HG03066 (cell line): ENCODE data around the gene CABCOCO1.

Experiments used
- ATAC-seq: cut with Tn5 transposase; IDR thresholded peaks from one replicate; pipeline ENCODE4 v1.9.1; 2021; ENCODE audit warnings: low read depth; ENCODE audit not compliant: unreplicated experiment

CABCOCO1 gene

GRCh38 chr10:61662794-61663259 lies at the start of gene CABCOCO1:
CABCOCO1 (plus strand) TSS chr10:61662929; CDS start chr10:61662973, 44 bp downstream.
- ATAC-seq: no peak

GRCh38 chr10:61613665-61614064 lies 49.1 kb upstream of the CABCOCO1 start:
- no peak for ATAC-seq

GRCh38 chr10:61616611-61617010 lies 46.1 kb upstream of the CABCOCO1 start:
- no peak for ATAC-seq

- ATAC-seq: no peak
Measured at GRCh38 chr10:61617180-61617579, 45.5 kb upstream of the CABCOCO1 start.

- no peak for ATAC-seq
Measured at GRCh38 chr10:61617586-61617985, 45.1 kb upstream of the CABCOCO1 start.

GRCh38 chr10:61618388-61618961 lies 44.3 kb upstream of the CABCOCO1 start:
- no peak for ATAC-seq

GRCh38 chr10:61620506-61620905 lies 42.2 kb upstream of the CABCOCO1 start:
- no peak for ATAC-seq

GRCh38 chr10:61621605-61622051 lies 41.1 kb upstream of the CABCOCO1 start:
- no peak for ATAC-seq

- ATAC-seq: no peak
Measured at GRCh38 chr10:61623161-61623560, 39.6 kb upstream of the CABCOCO1 start.

- ATAC-seq: no peak
Measured at GRCh38 chr10:61626209-61626608, 36.5 kb upstream of the CABCOCO1 start.

- no peak for ATAC-seq
Measured at GRCh38 chr10:61627266-61627665, 35.5 kb upstream of the CABCOCO1 start.

- no peak for ATAC-seq
Measured at GRCh38 chr10:61628151-61628874, 34.4 kb upstream of the CABCOCO1 start.

- no peak for ATAC-seq
Measured at GRCh38 chr10:61628875-61629513, 33.7 kb upstream of the CABCOCO1 start.

- no peak for ATAC-seq
Measured at GRCh38 chr10:61629576-61629975, 33.2 kb upstream of the CABCOCO1 start.

- ATAC-seq: no peak
Measured at GRCh38 chr10:61632057-61632670, 30.6 kb upstream of the CABCOCO1 start.

- ATAC-seq: no peak
Measured at GRCh38 chr10:61633665-61634064, 29.1 kb upstream of the CABCOCO1 start.

- ATAC-seq: no peak
Measured at GRCh38 chr10:61634746-61635145, 28.0 kb upstream of the CABCOCO1 start.

GRCh38 chr10:61635471-61635870 lies 27.3 kb upstream of the CABCOCO1 start:
- no peak for ATAC-seq

- ATAC-seq: no peak
Measured at GRCh38 chr10:61635932-61636331, 26.8 kb upstream of the CABCOCO1 start.

GRCh38 chr10:61639952-61640351 lies 22.8 kb upstream of the CABCOCO1 start:
- ATAC-seq: no peak

GRCh38 chr10:61640856-61641255 lies 21.9 kb upstream of the CABCOCO1 start:
- ATAC-seq: no peak
